ENCODE data around the gene DONSON.

DNA sequence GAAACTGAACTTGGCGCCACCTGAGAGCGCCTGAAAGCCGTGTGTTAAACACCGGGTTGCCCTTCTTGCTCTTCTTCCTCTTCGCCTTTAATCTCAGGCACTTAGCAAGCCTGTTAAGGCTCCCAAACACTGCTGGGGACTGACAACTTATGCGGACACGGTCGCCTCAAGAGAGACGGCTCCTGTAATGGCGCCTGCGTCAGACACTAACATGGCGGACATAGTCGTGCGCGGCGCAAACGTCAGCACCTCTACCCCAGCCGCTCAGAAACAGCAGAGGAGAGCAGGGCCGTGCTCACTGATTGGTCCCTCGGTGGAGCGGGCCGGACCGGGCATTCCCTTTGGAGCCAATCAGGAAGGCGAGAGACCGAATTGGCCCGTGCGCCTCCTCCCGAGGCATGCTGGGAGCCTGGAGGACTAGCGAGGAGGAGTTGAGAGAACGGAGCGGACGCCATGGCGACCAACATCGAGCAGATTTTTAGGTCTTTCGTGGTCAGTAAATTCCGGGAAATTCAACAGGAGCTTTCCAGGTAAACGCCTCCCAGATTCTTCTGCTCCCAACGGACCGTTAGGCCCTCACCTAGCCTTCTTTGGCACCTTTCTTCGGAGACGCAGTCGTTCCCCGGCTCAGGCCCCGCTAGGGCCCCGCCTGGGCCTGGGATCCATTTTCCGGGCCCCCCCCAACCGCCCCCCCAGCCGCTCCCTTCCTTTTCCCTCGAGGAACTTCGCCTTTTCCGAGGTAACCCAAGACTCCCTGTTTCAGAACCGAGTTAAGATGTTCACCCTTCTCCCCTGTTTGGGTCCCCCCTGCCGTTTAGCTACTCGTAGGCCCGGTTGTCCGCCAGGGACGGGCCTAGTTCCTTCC, 45.6 kb downstream of the DONSON start, which contains the start of gene SON:
- TF ChIP-seq, protein P1, sequence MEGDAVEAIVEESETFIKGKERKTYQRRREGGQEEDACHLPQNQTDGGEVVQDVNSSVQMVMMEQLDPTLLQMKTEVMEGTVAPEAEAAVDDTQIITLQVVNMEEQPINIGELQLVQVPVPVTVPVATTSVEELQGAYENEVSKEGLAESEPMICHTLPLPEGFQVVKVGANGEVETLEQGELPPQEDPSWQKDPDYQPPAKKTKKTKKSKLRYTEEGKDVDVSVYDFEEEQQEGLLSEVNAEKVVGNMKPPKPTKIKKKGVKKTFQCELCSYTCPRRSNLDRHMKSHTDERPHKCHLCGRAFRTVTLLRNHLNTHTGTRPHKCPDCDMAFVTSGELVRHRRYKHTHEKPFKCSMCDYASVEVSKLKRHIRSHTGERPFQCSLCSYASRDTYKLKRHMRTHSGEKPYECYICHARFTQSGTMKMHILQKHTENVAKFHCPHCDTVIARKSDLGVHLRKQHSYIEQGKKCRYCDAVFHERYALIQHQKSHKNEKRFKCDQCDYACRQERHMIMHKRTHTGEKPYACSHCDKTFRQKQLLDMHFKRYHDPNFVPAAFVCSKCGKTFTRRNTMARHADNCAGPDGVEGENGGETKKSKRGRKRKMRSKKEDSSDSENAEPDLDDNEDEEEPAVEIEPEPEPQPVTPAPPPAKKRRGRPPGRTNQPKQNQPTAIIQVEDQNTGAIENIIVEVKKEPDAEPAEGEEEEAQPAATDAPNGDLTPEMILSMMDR (IDR thresholded peaks at IDR 0.05) = no peak
- TF ChIP-seq POLR2A (IDR thresholded peaks at IDR 0.05) = peak; percentile 93 to 99 (median 98)

All from body of pancreas (tissue), 4 donors.